Measurements from ENCODE around the gene TMEM240.

GRCh38 chr1:1537626-1538250 is 2.7 kb downstream of the TMEM240 start:
- TF ChIP-seq EZH2 (IDR thresholded peaks at IDR 0.05; ENCODE audit: insufficient read depth, poor library complexity, severe bottlenecking) (no peak), EZH2phosphoT487 (IDR thresholded peaks at IDR 0.05; ENCODE audit: insufficient read depth, low read depth) (no peak)

Measured in GM23248 (cell line).